ENCODE data around the gene TMED10.
"Not testable (repeated sequence)": the region's sequence is repeated elsewhere in the genome, so short reads cannot be mapped to it uniquely, and the experiment has no call there.

The TMED10 gene

DNA sequence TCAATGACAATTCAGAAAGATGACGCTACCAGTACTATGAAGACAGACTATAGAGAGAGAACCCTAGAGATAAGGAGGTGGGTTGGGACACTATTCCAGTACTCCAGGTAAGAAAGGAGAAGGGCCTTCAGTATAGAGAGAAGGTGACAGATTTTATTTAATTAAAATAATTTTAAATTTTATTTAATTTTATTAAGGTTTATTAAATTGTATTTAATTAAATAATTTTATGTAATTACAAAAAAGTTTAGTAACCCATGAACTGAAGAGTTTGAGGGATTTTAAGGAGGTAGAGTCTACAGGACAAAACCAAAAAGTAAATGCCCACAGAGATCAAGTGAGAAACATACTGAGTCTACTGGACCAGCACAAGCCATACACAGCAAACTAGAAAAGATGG is 20.3 kb downstream of the TMED10 start:
- DNase-seq, result no peak

DNA sequence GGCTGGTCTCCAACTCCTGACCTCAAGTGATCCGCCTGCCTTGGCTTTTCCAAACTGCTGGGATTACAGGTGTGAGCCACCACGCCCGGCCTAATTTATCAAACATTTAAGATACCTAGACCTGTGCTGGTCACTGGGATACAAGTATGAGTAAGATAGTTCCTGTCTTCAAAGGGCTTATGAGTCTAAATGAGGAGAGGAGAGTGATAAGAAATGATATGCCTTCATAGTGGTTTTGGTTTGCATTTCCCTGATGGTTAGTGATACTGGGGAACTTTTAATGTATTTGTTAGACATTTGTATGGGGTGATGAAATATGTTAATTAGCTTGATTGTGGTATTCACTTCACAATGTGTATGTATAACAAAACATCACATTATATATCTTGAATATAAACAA is 21.2 kb downstream of the TMED10 start:
- DNase-seq, result no peak

DNA sequence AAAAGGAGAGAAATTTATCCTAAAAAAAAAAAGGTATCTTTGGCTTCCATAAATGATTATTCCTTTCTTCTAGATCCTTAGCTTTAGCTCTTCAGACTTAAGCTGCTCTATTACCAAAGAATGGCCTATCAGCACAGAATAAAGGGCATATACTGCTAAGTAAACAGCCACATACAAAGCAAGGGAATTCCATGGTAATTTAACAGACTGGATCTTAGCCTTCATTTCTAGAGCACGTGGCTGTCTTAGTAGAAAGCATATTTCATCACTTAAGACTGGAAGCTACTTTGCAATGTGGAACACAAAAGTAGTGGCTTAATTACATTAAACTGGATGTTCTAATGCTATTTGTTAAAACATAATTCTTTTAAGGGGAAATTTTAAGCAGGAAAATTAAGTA is 23.1 kb downstream of the TMED10 start:
- no peak for DNase-seq

DNA sequence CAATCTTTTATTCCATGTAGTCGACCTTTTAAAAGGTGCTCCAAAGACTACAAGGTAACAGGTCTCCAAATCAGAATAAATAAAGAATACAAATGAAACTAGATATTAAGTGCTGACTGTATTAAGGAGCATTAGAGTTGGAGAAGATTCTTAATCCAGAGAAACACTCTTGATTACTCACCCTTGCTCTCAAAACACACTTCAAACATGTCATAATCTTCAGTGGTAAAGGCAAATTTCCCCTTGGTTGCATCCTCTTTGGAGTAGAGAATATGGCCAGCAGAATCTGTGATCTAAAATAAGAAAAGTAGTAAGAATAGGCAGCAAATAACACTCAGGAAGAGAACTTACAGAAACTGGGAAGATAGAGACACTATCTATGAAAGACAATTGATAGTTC is 24.6 kb downstream of the TMED10 start:
- no peak for DNase-seq

DNA sequence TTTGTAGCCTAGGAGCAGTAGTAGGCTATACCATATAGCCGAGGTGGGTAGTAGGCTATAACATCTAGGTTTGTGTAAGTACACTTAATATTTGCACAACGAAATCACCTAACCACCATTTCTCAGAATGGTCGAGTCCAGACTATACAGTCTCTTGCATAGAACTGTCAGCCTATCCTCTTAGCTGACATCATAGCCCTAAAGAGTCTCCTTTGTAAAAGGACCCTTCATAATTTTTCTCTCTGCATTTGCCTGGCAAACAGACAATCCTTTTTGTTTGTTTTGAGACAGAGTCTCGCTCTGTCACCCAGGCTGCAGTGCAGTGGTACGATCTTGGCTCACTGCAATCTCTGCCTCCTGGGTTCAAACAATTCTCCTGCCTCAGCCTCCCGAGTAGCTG is 25.8 kb downstream of the TMED10 start:
- DNase-seq, result not testable (repeated sequence)

DNA sequence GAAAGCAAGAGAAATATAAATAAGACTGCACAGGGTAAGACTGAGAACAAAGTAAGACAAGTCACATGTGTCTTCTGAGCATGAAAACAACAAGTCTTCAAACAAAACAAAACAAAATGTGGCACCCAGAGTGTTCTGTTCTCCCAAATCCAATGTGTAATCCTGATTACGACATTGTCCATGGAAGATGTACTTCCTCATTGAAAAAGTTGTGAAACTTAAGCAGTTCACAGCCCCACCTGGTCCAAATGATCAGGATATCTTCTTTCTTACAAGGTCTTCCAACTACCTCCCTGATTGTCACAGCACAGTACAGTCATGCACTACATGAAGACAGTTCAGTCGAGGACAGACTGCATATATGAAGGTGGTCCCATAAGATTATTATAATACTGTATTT is 26.3 kb downstream of the TMED10 start:
- DNase-seq, result no peak

DNA sequence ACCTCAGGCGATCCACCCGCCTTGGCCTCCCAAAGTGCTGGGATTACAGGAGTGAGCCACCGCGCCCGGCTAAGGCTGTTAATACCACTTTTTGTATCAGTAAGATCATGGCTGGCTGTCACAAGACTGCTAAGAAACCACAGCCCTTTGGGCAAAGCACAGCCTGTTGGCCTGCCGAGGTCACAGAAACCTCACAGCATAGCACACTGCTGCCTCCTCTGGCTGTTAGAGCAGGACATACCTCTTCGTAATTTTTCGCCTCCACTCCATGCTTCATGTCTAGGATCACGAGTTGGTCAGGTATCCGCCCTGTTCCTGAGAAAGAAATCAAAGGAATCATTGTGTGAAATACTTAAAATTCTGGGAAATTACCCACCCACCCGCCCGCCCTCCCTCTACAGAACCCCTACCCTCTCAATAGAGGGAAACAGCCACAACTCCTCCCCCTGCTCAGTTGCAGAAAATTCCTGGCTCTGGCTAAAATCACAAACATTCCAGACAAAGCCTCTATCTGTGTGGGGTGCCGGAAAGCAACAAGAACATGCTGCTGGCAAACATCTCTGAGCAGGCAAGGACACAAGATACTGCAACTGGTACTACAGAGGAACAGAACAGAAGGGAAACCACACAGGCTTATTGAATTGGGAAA is 28.9 kb downstream of the TMED10 start:
- DNase-seq, result no peak

DNA sequence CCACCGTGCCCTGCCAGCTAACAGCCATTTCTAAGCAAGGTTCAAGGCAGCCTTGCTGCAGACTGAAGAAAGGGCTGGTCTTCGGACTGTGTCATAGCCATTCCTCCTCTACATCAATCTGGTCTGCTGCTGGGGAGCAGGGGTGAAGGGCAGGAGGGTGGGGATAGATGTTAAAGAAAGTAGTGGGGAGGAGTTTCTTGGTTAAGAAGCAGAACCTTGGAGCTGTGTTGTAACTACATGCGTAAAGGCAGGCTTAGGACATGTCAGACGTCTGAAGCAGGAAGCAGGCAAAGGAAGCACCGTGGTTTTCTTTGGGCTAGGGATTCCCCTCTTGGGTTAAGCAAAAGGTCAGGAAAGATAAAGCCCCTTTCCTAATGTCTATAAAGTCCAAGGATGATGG is 31.5 kb downstream of the TMED10 start:
- no peak for DNase-seq

DNA sequence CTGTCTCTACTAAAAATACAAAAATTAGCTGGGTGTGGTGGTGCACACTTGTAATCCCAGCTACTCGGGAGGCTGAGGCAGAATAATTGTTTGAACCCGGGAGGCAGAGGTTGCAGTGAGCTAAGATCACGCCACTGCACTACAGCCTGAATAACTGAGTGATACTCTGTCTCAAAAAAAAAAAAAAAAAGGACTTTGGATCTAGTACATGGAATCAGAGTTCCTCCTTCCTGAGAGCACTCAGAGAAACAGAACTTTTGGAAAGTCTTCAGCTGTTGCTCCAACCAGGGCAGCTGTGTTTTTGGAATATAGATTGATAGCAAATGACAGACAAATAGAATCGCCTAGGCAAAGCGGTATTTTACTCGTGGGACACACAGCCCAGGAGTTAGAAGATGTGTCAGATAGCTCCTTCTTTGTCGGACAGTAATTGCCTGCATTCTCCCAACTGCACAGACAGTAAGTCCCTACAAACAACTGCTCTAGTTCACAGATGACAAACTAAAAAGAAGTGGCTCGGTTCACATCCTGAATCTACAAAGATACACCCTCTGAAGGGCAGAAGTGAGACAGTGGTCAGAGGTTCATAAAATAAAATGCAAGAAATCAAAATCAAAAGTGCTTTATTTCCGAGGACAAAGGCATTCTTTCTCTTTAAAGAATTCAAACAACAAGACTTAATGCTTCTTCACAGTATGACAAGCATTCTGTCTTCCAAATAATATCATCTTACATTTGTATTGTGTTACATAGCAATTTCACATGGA is 32.5 kb downstream of the TMED10 start:
- no peak for DNase-seq

DNA sequence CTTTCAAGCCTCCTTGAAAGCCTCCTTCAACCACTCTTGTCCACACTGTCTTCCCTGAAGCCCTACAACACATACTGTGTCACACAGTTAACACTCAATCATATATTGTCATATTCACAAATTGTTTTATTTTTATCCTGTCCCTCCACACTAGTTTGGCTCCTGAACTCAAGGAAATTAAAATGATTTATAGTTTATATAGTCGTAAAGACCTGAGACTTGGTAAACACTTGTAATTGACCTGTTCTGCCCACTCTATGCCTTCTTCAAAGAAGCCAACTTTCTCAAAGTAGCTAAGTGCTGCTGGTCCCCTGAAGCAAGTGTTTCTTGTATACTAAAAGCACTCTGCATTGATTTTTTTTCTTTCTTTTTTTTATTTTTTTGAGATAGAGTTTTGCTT is 33.9 kb downstream of the TMED10 start:
- no peak for DNase-seq

DNA sequence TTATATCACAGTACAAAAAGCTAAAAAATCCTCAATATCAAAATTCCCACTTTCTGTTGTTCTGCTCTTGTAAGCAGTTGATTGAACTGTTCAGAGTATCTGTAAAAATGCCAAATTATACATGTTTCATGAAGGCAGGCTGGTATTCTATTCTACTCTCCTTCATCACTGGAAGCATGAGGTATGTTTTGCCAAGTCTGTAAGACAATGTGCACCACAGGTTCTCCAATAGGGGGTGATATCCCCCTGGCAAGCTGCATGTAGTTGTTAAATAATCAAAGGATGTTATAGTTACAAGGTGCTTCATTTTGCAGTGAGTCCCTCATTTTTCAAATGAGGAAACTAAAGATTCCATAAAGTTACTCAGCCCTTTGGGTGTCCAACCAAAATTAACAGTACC is 34.4 kb downstream of the TMED10 start:
- no peak for DNase-seq

DNA sequence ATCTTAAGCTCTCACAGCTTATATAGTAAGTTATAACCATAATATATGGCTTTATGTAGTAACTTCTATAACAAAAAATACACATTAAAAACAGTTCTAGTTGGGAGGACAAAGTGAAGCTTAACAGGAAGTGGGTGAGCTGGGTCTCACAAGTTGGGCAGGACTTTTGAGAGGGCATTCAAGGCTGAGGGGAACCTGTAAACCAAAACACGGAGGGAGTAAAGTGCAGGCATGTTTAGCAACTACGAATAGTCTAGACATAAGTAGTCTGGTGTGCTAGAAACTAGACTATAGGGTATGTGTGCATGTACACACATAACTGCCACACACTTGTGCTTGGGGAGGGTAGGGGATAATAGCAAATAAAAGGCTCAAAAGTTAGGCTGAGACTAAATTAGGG is 35.4 kb downstream of the TMED10 start:
- no peak for DNase-seq

DNA sequence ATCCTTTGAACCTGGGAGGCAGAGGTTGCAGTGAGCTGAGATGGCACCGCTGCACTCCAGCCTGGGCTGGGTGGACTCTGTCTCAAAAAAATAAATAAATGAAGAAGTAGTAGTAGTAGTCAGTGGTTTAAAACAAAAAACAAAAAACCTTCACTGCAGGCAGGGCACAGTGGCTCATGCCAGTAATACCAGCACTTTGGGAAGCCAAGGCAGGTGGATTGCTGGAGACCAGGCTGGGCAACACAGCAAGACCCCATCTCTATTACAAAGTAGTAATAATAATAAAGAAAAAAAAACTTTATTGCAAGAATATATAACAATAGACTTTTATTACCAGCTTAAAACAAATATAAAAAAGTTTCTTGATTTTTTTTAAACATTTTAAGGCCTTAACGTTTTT is 35.8 kb downstream of the TMED10 start:
- DNase-seq, result no peak

DNA sequence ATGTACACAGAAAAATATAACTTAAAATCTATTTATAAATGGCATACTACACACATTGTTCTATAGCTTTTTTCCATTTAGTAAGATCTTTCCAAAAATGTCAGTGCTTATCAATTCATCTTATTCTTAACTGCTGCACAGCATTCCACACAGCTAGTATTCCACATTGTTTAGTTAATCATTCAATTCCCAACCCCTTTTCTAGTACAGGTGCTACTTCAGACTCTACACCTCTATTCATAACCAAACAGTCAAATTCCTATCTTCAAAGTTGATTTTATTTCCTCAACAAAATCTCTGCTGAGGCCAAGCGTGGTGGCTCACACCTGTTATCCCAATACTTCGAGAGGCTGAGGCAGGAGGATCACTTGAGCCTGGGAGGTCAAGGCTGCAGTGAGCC is 37.2 kb downstream of the TMED10 start:
- DNase-seq, result no peak

DNA sequence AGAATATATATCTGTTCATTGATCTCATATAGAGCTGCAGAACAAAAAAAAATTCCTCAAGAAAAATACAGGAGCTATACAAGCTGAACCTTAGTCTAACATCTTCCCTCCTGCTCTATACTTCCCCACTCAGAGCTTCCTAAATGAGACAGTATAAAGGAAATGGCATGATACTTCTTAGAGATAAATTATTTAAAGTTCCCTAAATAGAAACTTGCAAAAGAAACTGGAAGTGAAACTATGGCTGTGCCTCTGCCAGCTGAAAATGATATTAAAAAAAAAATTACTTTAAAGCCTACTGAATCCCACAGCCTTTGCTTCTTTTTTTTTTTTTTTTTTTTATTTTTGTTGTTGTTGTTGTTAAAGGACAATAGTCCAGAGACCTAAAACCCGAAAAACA is 37.9 kb downstream of the TMED10 start:
- no peak for DNase-seq

DNA sequence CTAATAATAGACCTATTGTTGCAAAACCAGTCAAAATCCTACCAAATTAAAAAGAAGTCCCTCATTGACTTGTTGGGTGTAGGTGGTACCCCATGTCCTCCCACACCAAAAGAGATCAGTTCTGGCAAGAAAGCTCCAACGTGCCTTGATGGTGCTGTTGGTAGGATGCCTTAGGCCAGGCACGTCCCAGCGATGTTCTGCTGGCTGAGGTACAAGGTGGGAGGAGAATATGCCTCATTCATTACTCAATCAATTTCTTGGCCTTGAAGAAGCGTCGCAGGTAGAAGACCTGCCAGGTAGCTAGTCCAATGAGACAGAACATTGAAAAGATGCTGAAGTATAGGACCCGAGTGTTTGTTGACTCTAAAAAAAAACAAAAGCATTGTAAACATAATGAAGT is 41.8 kb downstream of the TMED10 start:
- DNase-seq, result no peak

DNA sequence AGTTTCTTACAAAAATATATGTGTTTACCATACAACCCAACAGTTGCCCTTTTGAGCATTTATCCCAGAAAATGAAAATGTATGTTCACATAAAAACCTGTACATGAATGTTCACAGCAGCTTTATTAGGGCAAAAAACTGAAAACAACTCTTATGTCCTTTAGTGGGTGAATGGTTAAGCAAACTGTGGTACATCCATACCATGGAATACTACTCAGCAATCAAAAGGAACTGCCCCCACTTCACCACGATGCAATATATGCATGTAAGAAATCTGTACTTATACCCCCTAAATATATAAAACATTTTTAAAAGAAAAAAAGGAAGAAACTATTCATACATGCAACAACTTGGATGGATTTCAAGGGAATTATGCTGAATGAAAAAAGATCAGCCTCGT is 42.8 kb downstream of the TMED10 start:
- DNase-seq, result no peak

DNA sequence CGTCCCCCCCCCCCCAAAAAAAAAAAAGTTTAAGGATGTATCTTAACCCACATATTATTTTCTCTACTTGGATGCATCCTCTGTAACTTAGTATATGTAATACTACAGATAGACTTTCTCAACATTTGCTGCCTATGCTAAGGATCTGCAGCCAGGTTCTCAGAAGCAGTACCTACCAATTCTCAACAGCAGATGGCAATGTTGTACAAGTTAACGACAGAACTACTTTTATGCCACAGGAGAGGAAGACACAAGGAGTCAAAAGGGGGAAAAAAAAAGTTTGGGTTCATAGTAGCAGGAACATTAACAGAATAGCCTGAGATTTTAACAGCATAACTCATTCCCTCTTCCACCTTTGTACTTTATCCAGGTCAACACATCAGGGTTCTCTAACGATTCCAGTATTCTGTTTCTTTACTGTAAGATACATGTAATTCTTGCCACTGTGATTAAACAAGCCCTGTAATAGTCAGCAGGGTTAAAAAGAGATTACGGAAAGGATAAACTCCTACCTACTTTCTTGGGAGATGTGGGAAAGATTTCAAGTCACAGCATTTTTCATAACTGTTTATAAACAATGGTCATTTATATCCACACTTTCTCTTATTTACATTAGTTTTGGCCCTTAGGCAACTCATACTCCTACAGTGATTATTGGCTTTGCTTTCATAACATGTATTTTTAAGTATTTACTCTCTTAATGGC is 43.9 kb downstream of the TMED10 start:
- DNase-seq, result peak; percentile 11

DNA sequence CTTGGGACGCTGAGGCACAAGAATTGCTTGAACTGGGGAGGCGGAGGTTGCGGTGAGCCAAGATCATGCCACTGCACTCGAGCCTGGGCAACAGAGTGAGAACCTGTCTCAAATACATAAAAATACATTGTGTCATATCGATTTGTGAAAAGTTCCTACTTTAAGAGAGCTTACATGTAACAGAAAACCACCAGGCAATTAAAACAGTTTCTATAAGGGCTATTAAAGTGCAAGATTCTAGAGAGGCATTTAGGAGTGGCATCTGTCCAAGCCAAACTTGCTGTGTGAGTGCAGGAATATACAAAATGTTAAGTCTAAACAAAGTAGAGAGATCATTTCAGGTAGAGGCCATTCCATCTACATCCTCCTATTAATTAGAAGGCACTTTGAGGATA is 47.8 kb downstream of the TMED10 start:
- DNase-seq, result no peak

DNA sequence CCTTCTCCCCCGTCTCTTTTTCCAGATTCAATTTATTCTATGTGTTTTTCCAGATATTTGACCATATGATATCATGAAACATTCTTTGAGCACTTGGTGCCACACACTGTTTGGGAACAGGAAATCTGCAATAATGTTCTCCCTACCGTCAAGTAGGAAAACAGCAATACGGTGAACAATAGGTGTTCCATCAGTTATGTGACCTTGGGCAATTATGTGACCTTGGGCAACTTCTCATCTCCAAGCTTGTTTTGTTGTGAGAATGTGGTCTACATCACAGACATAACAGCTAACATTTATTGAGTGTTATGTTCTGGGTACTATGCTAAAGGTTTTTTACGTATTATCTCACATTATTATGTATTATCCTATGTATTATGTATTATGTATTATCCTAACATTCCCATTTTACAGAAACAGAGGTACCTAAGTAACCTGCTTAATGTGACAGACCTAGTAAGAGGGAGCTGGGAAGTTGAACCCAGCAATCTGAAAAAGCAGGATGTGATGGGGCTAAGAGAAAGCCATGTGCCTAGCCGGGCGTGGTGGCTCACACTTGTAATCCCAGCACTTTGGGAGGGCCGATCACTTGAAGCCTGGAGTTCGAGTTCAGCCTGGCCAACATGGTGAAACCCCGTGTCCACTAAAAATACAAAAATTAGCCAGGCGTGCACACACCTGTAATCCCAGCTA is 48.4 kb downstream of the TMED10 start:
- no peak for DNase-seq

DNA sequence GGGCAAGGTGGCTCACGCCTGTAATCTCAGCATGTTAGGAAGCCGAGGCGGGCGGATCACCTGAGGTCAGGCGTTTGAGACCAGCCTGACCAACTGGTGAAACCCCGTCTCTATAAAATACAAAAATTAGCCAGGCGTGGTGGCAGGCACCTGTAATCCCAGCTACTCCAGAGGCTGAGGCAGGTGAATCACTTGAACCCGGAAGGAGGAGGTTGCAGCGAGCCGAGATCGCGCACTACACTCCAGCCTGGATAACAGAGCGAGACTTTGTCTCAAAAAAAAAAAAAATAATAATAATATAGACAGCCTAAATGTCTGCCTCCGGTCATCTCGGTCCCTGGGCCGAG is 49.0 kb downstream of the TMED10 start:
- not testable (repeated sequence) for DNase-seq

DNA sequence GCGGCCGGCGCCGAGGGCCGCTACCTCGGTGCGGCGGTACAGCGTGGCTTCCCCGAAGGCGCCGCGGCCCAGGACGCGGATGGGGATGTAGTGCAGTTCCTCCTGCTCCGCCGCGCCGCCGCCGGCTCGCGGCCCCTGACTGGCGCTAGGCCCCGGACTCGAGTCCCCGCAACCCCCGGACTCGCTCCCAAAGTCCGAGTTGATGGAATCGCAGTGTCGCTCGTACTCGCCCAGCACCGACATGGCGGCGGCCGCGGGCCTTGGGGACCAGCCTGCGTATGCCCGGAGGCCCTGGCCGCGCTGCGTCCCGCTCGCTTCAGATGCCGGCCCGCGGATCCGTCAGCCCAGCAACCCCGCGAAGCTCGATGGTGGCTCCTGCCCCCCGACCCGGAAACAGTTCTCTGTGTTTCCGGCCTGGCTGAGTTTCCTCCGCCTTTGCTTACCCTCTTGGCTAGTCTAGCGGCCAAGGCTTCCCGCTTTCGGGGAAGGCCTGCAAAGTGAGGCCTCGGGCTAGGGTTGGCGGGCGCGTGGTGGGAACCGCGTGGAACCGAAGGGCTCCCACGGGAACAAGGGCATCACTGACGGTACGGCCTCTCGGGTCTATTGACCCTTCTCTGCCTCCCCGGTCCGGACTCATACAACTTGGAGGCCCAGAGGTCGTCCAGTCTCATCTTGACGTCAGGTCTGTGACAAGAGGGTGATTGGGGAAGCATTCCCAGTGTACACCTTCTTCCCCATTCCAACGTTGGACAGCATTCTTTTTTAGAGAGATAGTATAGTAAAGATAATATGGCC is 49.5 kb downstream of the TMED10 start, which contains the start of gene NEK9:
Gene NEK9, minus strand, starts transcription at position 370 of the 795 bp plus-strand sequence. Its CDS starts 127 bp downstream, at position 243.
- DNase-seq, result peak; percentile 72

DNA sequence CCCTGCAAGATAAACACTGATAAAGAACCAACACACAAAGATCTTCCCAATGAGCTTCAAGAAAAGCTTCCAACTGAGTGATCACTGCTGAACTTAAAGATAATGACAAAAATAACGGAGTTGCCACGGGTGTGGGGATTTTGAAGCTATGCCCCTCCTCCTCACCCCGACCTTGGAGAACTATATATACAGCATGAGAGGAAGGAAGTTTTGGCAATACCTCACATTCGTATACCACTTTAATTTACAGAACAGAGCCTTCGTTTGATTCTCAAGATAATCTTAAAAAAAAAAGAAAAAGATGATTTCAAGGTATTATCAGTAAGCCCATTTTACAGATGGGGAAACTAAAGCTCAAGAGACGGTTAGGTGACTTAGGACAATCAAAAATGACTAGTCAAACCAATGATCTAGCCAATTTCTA is 50.3 kb downstream of the TMED10 start:
- peak; percentile 4 for DNase-seq
